Mesendoderm (in vitro differentiated cells): Measurements from ENCODE around the gene FAM149A.

Source experiments
- DNase-seq: peaks from one replicate; pipeline ENCODE4 v3.0.0; 2013
- H2AK5ac ChIP-seq: 2 replicates; pipeline ENCODE4 v1.6.1; 2013; ENCODE audit warnings: low read length, inconsistent platforms
- H2BK120ac ChIP-seq: 2 replicates; pipeline ENCODE4 v1.6.1; 2013; ENCODE audit warnings: low read depth, mild to moderate bottlenecking, low read length, moderate library complexity, mixed read lengths
- H2BK15ac ChIP-seq: replicated peaks from 2 replicates; pipeline ENCODE4 v1.6.1; 2013; ENCODE audit warnings: low read depth, mild to moderate bottlenecking, moderate library complexity
- H2BK5ac ChIP-seq: 2 replicates; pipeline ENCODE4 v1.6.1; 2013; ENCODE audit warnings: low read length, inconsistent platforms
- H3K18ac ChIP-seq: 2 replicates; pipeline ENCODE4 v1.6.1; 2013; ENCODE audit warnings: mild to moderate bottlenecking, low read length, mixed read lengths
- H3K23ac ChIP-seq: one replicate; pipeline ENCODE4 v1.6.1; 2013; ENCODE audit warnings: low read length
- H3K27ac ChIP-seq: 2 replicates; pipeline ENCODE4 v1.5.1; 2013; ENCODE audit warnings: low read depth, mild to moderate bottlenecking, inconsistent platforms, low read length, moderate library complexity
- H3K27me3 ChIP-seq: 2 replicates; pipeline ENCODE4 v1.6.1; 2013; ENCODE audit warnings: low read length, control low read depth, mild to moderate bottlenecking, inconsistent platforms; ENCODE audit not compliant: insufficient read depth, poor library complexity
- H3K36me3 ChIP-seq: 2 replicates; pipeline ENCODE4 v1.6.1; 2013; ENCODE audit warnings: low read length, inconsistent platforms; ENCODE audit not compliant: control insufficient read depth, insufficient read depth
- H3K4ac ChIP-seq: one replicate; pipeline ENCODE4 v1.6.1; 2013; ENCODE audit warnings: low read depth, mild to moderate bottlenecking, low read length, moderate library complexity
- H3K4me1 ChIP-seq: 2 replicates; pipeline ENCODE4 v1.6.1; 2013; ENCODE audit warnings: low read depth, low read length, inconsistent platforms; ENCODE audit not compliant: control insufficient read depth
- H3K4me2 ChIP-seq: 2 replicates; pipeline ENCODE4 v1.6.1; 2013; ENCODE audit warnings: low read length
- H3K4me3 ChIP-seq: 2 replicates; pipeline ENCODE4 v1.5.1; 2013; ENCODE audit warnings: mild to moderate bottlenecking, low read length
- H3K56ac ChIP-seq: one replicate; pipeline ENCODE4 v1.6.1; 2013; ENCODE audit warnings: low read length
- H3K79me1 ChIP-seq: 2 replicates; pipeline ENCODE4 v1.6.1; 2013; ENCODE audit warnings: low read length, inconsistent platforms
- H3K79me2 ChIP-seq: 2 replicates; pipeline ENCODE4 v1.6.1; 2013; ENCODE audit warnings: mild to moderate bottlenecking, low read length; ENCODE audit not compliant: control insufficient read depth, insufficient read depth
- H3K9ac ChIP-seq: 2 replicates; pipeline ENCODE4 v1.6.1; 2013; ENCODE audit warnings: low read length, inconsistent platforms
- H4K5ac ChIP-seq: one replicate; pipeline ENCODE4 v1.6.1; 2013; ENCODE audit warnings: low read length
- H4K8ac ChIP-seq: one replicate; pipeline ENCODE4 v1.6.1; 2013; ENCODE audit warnings: low read depth, mild to moderate bottlenecking, control low read depth, low read length, moderate library complexity
- WGBS: extraction: QIAGEN DNeasy Blood & Tissue Kit; methylation state at CpG from one replicate; pipeline ENCODE4 v1.1.7; 2013; ENCODE audit warnings: low lambda C conversion rate, missing lambda C conversion rate; ENCODE audit not compliant: insufficient coverage; ENCODE audit errors: extremely low coverage; 5-methylcytosine and 5-hydroxymethylcytosine counted together

The FAM149A gene

GRCh38 chr4:186191200-186192065 is 86.9 kb downstream of the FAM149A start, which contains the start of gene CYP4V2:
Gene CYP4V2 (plus strand): TSS chr4:186191567. CDS start chr4:186191824, 257 bp downstream.
- WGBS, result no CpG with 5 or more reads among the region's 107 CpGs
- Histone ChIP-seq H3K23ac (peak within 1 kb of the TSS; percentile 97), H3K27ac (peak within 1 kb of the TSS; percentile 87), H4K8ac (no peak within 1 kb of the TSS), H3K4me3 (peak within 1 kb of the TSS; percentile 72), H3K4me2 (peak within 1 kb of the TSS; percentile 90), H3K4ac (no peak within 1 kb of the TSS), H3K18ac (peak within 1 kb of the TSS; percentile 82), H3K56ac (peak within 1 kb of the TSS; percentile 96), H4K5ac (no peak within 1 kb of the TSS), H3K36me3 (no peaks in the 10 kb centered on the region), H2BK120ac (no peak within 1 kb of the TSS), H3K9ac (peak within 1 kb of the TSS; percentile 87), H3K27me3 (no peaks in the 10 kb centered on the region), H2AK5ac (no peak within 1 kb of the TSS), H2BK15ac (no peak within 1 kb of the TSS), H3K79me2 (no peaks in the 10 kb centered on the region), H3K79me1 (no peaks in the 10 kb centered on the region), H2BK5ac (peak within 1 kb of the TSS; percentile 31), H3K4me1 (no peaks in the 10 kb centered on the region)
- DNase-seq, result peak; percentile 83

GRCh38 chr4:186192066-186192612 is 87.6 kb downstream of the FAM149A start:
- Histone ChIP-seq H3K4me3 (peak overlapping the region; percentile 72), H3K23ac (peak overlapping the region; percentile 97), H3K4me1 (no peaks in the 10 kb centered on the region), H3K27me3 (no peaks in the 10 kb centered on the region), H3K56ac (peak overlapping the region; percentile 96), H2BK120ac (no peak overlapping the region), H3K79me2 (no peaks in the 10 kb centered on the region), H2BK5ac (peak overlapping the region; percentile 31), H3K18ac (peak overlapping the region; percentile 82), H3K79me1 (no peaks in the 10 kb centered on the region), H3K4me2 (peak overlapping the region; percentile 90), H3K27ac (peak overlapping the region; percentile 87), H4K8ac (no peak overlapping the region), H3K36me3 (no peaks in the 10 kb centered on the region), H2AK5ac (no peak overlapping the region), H3K4ac (no peak overlapping the region), H2BK15ac (no peak overlapping the region), H3K9ac (peak overlapping the region; percentile 87), H4K5ac (no peak overlapping the region)
- no CpG with 5 or more reads among the region's 22 CpGs for WGBS
- DNase-seq, result peak; percentile 73

DNA sequence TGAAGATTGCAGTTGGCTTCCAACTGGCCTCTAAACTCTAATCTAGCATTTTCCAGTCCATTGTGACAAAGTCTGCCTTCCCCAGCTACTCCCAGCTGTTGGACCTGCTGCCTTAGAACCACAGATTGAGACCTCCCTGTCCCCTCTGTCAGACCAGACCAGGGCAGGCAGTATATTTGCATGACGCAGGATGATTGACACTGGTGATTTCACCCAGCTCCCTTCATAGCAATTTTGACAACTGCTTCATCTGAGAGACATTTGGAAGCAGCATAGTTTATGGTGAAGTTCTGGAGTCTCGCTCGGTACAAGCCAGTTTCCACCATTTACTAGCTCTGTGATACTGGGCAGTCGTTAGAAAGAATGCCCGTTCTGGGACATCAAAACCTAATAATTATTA is 89.3 kb downstream of the FAM149A start:
- Histone ChIP-seq H3K4me2 (no peak overlapping the region), H2BK5ac (no peak overlapping the region), H2AK5ac (no peak overlapping the region), H3K9ac (no peak overlapping the region), H3K23ac (no peak overlapping the region), H3K56ac (no peak overlapping the region), H4K8ac (no peak overlapping the region), H3K79me1 (no peaks in the 10 kb centered on the region), H3K79me2 (no peaks in the 10 kb centered on the region), H3K27ac (no peak overlapping the region), H2BK15ac (no peak overlapping the region), H3K4me3 (no peak overlapping the region), H2BK120ac (no peak overlapping the region), H3K18ac (no peak overlapping the region), H3K27me3 (no peaks in the 10 kb centered on the region), H4K5ac (no peak overlapping the region), H3K4me1 (no peaks in the 10 kb centered on the region), H3K36me3 (no peaks in the 10 kb centered on the region), H3K4ac (no peak overlapping the region)
- no CpG with 5 or more reads among the region's 5 CpGs for WGBS
- DNase-seq, result no peak

DNA sequence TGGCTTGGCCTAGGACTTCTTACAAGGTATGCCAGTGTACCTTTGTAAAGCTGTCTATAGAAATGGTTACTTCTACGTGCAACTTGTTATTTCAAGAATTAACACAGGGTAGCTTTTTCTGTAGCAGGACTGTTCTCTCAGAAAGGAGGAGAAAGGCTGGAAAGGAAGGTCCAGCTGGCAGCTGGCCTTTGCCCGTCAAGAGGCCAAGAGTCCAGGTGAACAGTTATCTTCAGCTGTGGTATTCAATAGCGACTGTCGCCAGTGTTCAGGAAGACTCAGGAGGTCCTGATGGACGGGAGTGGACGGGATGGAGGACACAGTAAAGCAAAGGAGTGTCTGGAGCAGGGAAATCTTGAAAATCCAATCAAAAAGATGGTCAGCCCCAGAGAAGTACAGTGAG is 91.6 kb downstream of the FAM149A start:
- H3K27ac ChIP-seq, result no peak overlapping the region
- H2BK15ac ChIP-seq, result no peak overlapping the region
- H3K4me3 ChIP-seq, result no peak overlapping the region
- no peak overlapping the region for H2BK120ac ChIP-seq
- H3K4me1 ChIP-seq, result no peaks in the 10 kb centered on the region
- no peaks in the 10 kb centered on the region for H3K27me3 ChIP-seq
- H3K36me3 ChIP-seq, result no peaks in the 10 kb centered on the region
- H3K9ac ChIP-seq, result no peak overlapping the region
- no peak overlapping the region for H2AK5ac ChIP-seq
- WGBS, result no CpG with 5 or more reads among the region's 6 CpGs
- H4K8ac ChIP-seq, result no peak overlapping the region
- H3K79me1 ChIP-seq, result no peaks in the 10 kb centered on the region
- H3K4me2 ChIP-seq, result no peak overlapping the region
- no peak overlapping the region for H3K56ac ChIP-seq
- DNase-seq, result no peak
- H2BK5ac ChIP-seq, result no peak overlapping the region
- no peak overlapping the region for H3K4ac ChIP-seq
- H3K79me2 ChIP-seq, result no peaks in the 10 kb centered on the region
- no peak overlapping the region for H3K23ac ChIP-seq
- no peak overlapping the region for H3K18ac ChIP-seq
- H4K5ac ChIP-seq, result no peak overlapping the region

- Histone ChIP-seq H3K4me1 (no peaks in the 10 kb centered on the region), H2BK120ac (no peak overlapping the region), H3K27me3 (no peaks in the 10 kb centered on the region), H3K27ac (no peak overlapping the region), H2BK5ac (no peak overlapping the region), H3K79me1 (no peaks in the 10 kb centered on the region), H3K18ac (no peak overlapping the region), H3K4ac (no peak overlapping the region), H2AK5ac (no peak overlapping the region), H2BK15ac (no peak overlapping the region), H4K8ac (no peak overlapping the region), H3K56ac (no peak overlapping the region), H3K4me3 (no peak overlapping the region), H3K36me3 (no peaks in the 10 kb centered on the region), H3K9ac (no peak overlapping the region), H3K79me2 (no peaks in the 10 kb centered on the region), H3K23ac (no peak overlapping the region), H3K4me2 (no peak overlapping the region), H4K5ac (no peak overlapping the region)
- DNase-seq, result no peak
- no CpG with 5 or more reads among the region's 6 CpGs for WGBS
Measured at GRCh38 chr4:186200516-186200915, 96.0 kb downstream of the FAM149A start.
